Endothelial cell of umbilical vein (primary cell): ENCODE data around the gene CD58. TPM values are rescaled to one million over a fixed set of nuclear protein-coding genes. Genes with fewer than 3 reads are reported as not detected.

Source experiments
- BruUV-seq: library from RNA; stranded (reverse); fragments of 400-500 nt; replicated peaks from 2 replicates; lab custom pipeline; 2021; lab: Mats Ljungman, UMichigan
- CTCF ChIA-PET: fragments of 300-600, 350-600 bp; sonication (Branson Sonifier 250); formaldehyde crosslinking; loops from one replicate; lab custom pipeline; 2021; ENCODE audit warnings: antibody characterized with exemption, inconsistent platforms; lab: Charles Lee
- POLR2A ChIA-PET: fragments of 300-600, 350-600 bp; sonication (Branson Sonifier 250); formaldehyde crosslinking; loops from one replicate; lab custom pipeline; 2021; ENCODE audit warnings: antibody characterized with exemption, inconsistent platforms; lab: Charles Lee
- DNase-seq: peaks from one replicate; pipeline ENCODE4 v3.0.0-alpha.2; 2011; ENCODE audit warnings: low read depth, low spot score
- FAIRE-seq: peaks from 2 replicates; lab custom pipeline; 2011; peaks lifted over from hg19 to GRCh38; lab: Jason Lieb, UNC
- H2AFZ ChIP-seq: 2 replicates; pipeline ENCODE4 v1.6.0; 2012; ENCODE audit warnings: low read depth, low read length, control low read depth, inconsistent platforms
- H3K27ac ChIP-seq: 2 replicates; pipeline ENCODE4 v1.5.1; 2011; ENCODE audit warnings: low read depth, mild to moderate bottlenecking, control low read depth, low read length, moderate library complexity; ENCODE audit not compliant: insufficient read depth
- H3K27me3 ChIP-seq, 2 experiments: 2 replicates each; pipeline versions ENCODE4 v1.6.0 to v1.6.1; 2011; ENCODE audit warnings: low read length in 2 of 2, mixed read lengths in 1 of 2; ENCODE audit not compliant: control insufficient read depth in 2 of 2, insufficient read depth in 2 of 2
- H3K36me3 ChIP-seq, 2 experiments: 2 replicates in 1 of 2; 3 replicates in 1 of 2; pipeline ENCODE4 v1.5.1; 2011; ENCODE audit warnings: low read length in 2 of 2, mild to moderate bottlenecking in 1 of 2, moderate library complexity in 1 of 2; ENCODE audit not compliant: control insufficient read depth in 2 of 2, insufficient read depth in 2 of 2; ENCODE audit errors: extremely low read depth in 1 of 2
- H3K4me1 ChIP-seq: 3 replicates; pipeline ENCODE4 v1.5.1; 2011; ENCODE audit warnings: mild to moderate bottlenecking, low read length; ENCODE audit not compliant: control insufficient read depth, insufficient read depth; ENCODE audit errors: extremely low read depth
- H3K4me2 ChIP-seq: 2 replicates; pipeline ENCODE4 v1.6.1; 2011; ENCODE audit warnings: low read length, control low read depth, mixed read lengths; ENCODE audit not compliant: insufficient read depth
- H3K4me3 ChIP-seq, 3 experiments: fragments of 200-600 bp in 1 of 3; sonication (generic), shearing (Covaris generic) in 1 of 3; replicated peaks in 1 of 3; 2 replicates each; pipeline ENCODE4 v1.5.1; 2011 to 2016; ENCODE audit warnings: control low read depth in 3 of 3, low read length in 3 of 3, mild to moderate bottlenecking in 2 of 3, inconsistent platforms in 1 of 3, low read depth in 1 of 3, moderate library complexity in 1 of 3; ENCODE audit not compliant: insufficient read depth in 1 of 3
- H3K79me2 ChIP-seq: 2 replicates; pipeline ENCODE4 v1.6.0; 2012; ENCODE audit warnings: low read length, inconsistent platforms; ENCODE audit not compliant: control insufficient read depth, insufficient read depth
- H3K9ac ChIP-seq: replicated peaks from 2 replicates; pipeline ENCODE3; 2011; ENCODE audit warnings: low read length, control low read depth; ENCODE audit not compliant: insufficient read depth; ENCODE audit errors: extremely low read depth
- H3K9me1 ChIP-seq: replicated peaks from 3 replicates; pipeline ENCODE4 v1.6.0; 2011; ENCODE audit warnings: mild to moderate bottlenecking, low read length; ENCODE audit not compliant: control insufficient read depth, insufficient read depth; ENCODE audit errors: extremely low read depth
- H3K9me3 ChIP-seq: replicated peaks from 2 replicates; pipeline ENCODE4 v1.5.1; 2012; ENCODE audit warnings: low read length, inconsistent platforms; ENCODE audit not compliant: control insufficient read depth, insufficient read depth
- H4K20me1 ChIP-seq: replicated peaks from 2 replicates; pipeline ENCODE3; 2011; ENCODE audit warnings: mild to moderate bottlenecking, low read length; ENCODE audit not compliant: control insufficient read depth, insufficient read depth; ENCODE audit errors: extremely low read depth
- EZH2 ChIP-seq: IDR thresholded peaks from 2 replicates; pipeline ENCODE4 v1.6.1; 2012; ENCODE audit warnings: borderline replicate concordance, low read depth, mild to moderate bottlenecking, moderate library complexity, low read length, inconsistent platforms; ENCODE audit not compliant: severe bottlenecking
- FOS ChIP-seq: IDR thresholded peaks from 2 replicates; pipeline ENCODE4 v1.6.1; 2011; ENCODE audit warnings: mild to moderate bottlenecking, low read length, moderate library complexity, borderline replicate concordance; ENCODE audit not compliant: insufficient read depth
- GATA2 ChIP-seq: IDR thresholded peaks from 2 replicates; pipeline ENCODE4 v1.7.0; 2011; ENCODE audit warnings: low read depth, mild to moderate bottlenecking, moderate library complexity, mixed read lengths, low read length; ENCODE audit not compliant: insufficient read length, insufficient read depth
- JUN ChIP-seq: IDR thresholded peaks from 2 replicates; pipeline ENCODE4 v1.6.1; 2011; ENCODE audit warnings: borderline replicate concordance, low read depth; ENCODE audit not compliant: insufficient read length, insufficient read depth
- MYC ChIP-seq: IDR thresholded peaks from one replicate; pipeline ENCODE4 v1.6.1; 2011; ENCODE audit warnings: mild to moderate bottlenecking, low read depth, low read length
- POLR2A ChIP-seq: IDR thresholded peaks from 2 replicates; pipeline ENCODE4 v1.6.1; 2012; ENCODE audit warnings: low read depth, mild to moderate bottlenecking, control low read depth, low read length
- POLR2AphosphoS5 ChIP-seq: IDR thresholded peaks from 2 replicates; pipeline ENCODE4 v1.6.1; 2012; ENCODE audit warnings: low read depth, mild to moderate bottlenecking, control low read depth, low read length, moderate library complexity; ENCODE audit not compliant: insufficient read depth
- dilution Hi-C: fragments of 300-500 bp; cut with MboI; formaldehyde crosslinking; loops from one replicate; pipeline ENCODE4 v1.15.0; 2019; ENCODE audit warnings: low sequenced_read_pairs; ENCODE audit not compliant: extremely low pct_ligation_motif_present
- intact Hi-C: fragments of 100-400 bp; cut with micrococcal nuclease; formaldehyde crosslinking; loops from one replicate; pipeline ENCODE4 v1.10.0; 2022
- polyA plus RNA-seq, 4 experiments: library from polyadenylated mRNA; depleted of rRNA in 3 of 4; stranded (reverse) in 3 of 4; unstranded in 1 of 4; fragments of >200 nt; gene quantifications; 2 replicates each; pipeline versions ENCODE4 v1.2.1 to v1.2.3, GENCODE V29; 2011 to 2012; ENCODE audit warnings: missing spikeins in 1 of 4
- total RNA-seq: library from RNA; stranded (reverse); gene quantifications from 2 replicates; pipeline ENCODE4 v1.2.3, GENCODE V29; 2021
- TF ChIP-seq, protein P1 (sequence below): IDR thresholded peaks from 2 replicates; pipeline ENCODE4 v1.6.1; 2011; ENCODE audit not compliant: insufficient read depth, insufficient read length
- TF ChIP-seq, protein P2 (sequence below), 2 donors: IDR thresholded peaks; 1 replicate in 1 of 2; 2 replicates in 1 of 2; pipeline ENCODE4 v1.5.1; 2011; ENCODE audit warnings: low read length in 2 of 2, mild to moderate bottlenecking in 2 of 2, moderate library complexity in 2 of 2, control low read depth in 1 of 2, inconsistent platforms in 1 of 2, low read depth in 1 of 2; ENCODE audit not compliant: insufficient read depth in 1 of 2; ENCODE audit errors: extremely low read depth in 1 of 2

Gene CD58
- total and polyA plus RNA-seq, 2 donors (not counting 3 experiments of a cell fraction or from before 2014, with no cell fraction given): 9.8 to 12.7 TPM

DNA sequence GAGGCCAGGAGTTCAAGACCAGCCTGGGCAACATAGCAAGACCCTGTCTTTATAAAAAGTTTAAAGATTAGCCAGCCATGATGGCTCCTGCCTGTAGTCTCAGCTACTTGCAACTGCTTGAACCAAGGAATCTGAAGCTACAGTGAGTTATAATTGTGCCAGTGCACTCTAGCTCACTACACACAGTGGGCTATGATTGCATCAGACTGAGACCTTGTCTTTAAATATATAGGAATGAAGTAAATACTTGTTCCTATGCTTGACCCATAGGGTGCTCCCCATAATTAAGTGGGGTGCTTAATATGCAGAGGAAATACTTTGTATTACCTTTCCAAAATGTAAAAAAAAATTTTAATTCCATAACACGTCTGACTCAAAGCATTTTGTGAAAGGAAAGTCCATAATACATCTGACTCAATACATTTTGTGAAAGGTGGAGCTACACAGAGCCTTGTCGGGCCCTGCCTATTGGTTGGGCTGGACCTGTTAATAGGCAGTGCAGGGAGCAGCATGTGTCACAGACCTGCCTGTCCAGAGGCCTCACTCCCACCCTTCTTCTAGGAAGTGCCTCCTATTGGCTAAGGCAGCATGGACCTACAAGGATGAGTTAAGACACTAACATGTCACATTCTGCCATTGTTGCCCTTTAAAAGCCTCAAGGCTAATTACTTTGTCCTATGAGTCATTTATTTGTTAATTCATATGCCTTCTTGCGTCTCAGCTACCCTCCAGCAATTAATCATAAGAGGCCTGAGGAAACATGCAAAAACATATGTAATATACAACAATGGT, 33.6 kb downstream of the CD58 start:
- dilution Hi-C loops (no loop called here), intact Hi-C loops (no loop called here)
- Histone ChIP-seq H3K9me3 (no peaks in the 10 kb centered on the region), H2AFZ (no peak overlapping the region), H3K27me3 (no peaks in the 10 kb centered on the region), H3K27ac (no peak overlapping the region), H3K36me3 (no peaks in the 10 kb centered on the region), H3K9ac (no peak overlapping the region), H3K9me1 (no peaks in the 10 kb centered on the region), H3K4me1 (no peaks in the 10 kb centered on the region), H3K79me2 (no peaks in the 10 kb centered on the region), H4K20me1 (no peaks in the 10 kb centered on the region), H3K4me2 (no peak overlapping the region), H3K4me3 (no peak overlapping the region)
- FAIRE-seq (no peak), DNase-seq (no peak)
- BruUV-seq: no TSS peak
- no peak for TF ChIP-seq POLR2A
- no peak for TF ChIP-seq POLR2AphosphoS5
- TF ChIP-seq, protein P1, sequence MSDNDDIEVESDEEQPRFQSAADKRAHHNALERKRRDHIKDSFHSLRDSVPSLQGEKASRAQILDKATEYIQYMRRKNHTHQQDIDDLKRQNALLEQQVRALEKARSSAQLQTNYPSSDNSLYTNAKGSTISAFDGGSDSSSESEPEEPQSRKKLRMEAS: no peak
- TF ChIP-seq, protein P2, sequence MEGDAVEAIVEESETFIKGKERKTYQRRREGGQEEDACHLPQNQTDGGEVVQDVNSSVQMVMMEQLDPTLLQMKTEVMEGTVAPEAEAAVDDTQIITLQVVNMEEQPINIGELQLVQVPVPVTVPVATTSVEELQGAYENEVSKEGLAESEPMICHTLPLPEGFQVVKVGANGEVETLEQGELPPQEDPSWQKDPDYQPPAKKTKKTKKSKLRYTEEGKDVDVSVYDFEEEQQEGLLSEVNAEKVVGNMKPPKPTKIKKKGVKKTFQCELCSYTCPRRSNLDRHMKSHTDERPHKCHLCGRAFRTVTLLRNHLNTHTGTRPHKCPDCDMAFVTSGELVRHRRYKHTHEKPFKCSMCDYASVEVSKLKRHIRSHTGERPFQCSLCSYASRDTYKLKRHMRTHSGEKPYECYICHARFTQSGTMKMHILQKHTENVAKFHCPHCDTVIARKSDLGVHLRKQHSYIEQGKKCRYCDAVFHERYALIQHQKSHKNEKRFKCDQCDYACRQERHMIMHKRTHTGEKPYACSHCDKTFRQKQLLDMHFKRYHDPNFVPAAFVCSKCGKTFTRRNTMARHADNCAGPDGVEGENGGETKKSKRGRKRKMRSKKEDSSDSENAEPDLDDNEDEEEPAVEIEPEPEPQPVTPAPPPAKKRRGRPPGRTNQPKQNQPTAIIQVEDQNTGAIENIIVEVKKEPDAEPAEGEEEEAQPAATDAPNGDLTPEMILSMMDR (IDR thresholded peaks at IDR 0.05; ENCODE audit: extremely low read depth in 1 of 2, insufficient read depth in 1 of 2, low read depth in 1 of 2, low read length in 2 of 2): no peak
- no peak for TF ChIP-seq EZH2
- TF ChIP-seq FOS: no peak
- no peak for TF ChIP-seq MYC
- TF ChIP-seq JUN: no peak
- TF ChIP-seq GATA2: no peak
- CTCF ChIA-PET: no interaction called here
- POLR2A ChIA-PET: no interaction called here
